Frontal cortex (tissue), 4 donors: ENCODE results near the gene INTS1. TPM values are rescaled to one million over a fixed set of nuclear protein-coding genes. Genes with fewer than 3 reads are reported as not detected.
"Not testable (repeated sequence)": the region's sequence is repeated elsewhere in the genome, so short reads cannot be mapped to it uniquely, and the experiment has no call there.

Source experiments
- DNase-seq, 2 donors: peaks; one replicate each; pipeline ENCODE4 v3.0.0; 2012; ENCODE audit warnings: low spot score in 2 of 2
- FAIRE-seq: peaks from 2 replicates; lab custom pipeline; 2012; peaks lifted over from hg19 to GRCh38; lab: Jason Lieb, UNC
- total RNA-seq: library from RNA; depleted of rRNA; stranded (reverse); fragments of >200 nt; gene quantifications from one replicate; pipeline ENCODE4 v1.2.3, GENCODE V29; 2014
- donor health status: control.
- donor health status: control.
- donor health status: control.

The INTS1 gene
- total RNA-seq, 1 donor from 2014 or later = 23.6 TPM

DNA sequence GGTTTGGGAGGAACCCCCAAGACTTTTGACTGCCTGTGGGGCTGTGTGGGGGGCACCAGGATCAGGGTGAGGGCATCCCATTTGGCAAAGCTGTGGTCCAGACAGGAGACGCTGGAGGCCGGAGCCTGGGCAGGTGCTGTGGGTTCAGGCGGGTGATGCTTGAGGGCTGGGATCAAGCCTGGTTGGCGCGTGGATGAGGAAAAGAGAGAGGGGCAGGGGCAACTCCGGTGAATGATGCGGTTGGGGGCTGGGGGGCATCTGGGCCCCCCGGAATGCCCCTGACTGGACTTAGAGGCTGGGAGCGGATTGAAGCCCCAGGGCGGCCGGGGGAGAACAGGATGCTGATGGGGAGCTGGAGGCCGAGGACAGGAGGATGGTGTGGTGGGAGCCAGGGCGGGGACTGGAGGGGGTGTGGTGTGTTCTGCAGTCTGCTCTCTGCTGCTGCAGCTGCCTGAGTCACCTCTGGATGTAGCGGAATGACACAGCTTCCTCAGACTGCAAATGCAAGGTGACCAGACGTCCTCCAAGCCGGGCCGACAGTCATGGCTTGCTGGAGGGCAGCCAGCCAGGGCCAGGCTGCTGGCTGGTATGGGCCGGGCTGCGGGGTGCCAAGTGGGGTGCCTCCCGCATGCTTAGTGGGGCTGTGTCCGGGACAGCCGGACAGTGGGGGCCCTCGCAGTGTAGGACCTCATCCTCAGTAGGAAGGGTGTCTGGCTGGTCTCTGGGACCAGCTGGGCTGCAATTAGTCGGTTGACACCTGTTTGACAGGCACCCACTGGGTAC, 29.5 kb upstream of the INTS1 start:
- FAIRE-seq (no peak), DNase-seq (no peak)

GRCh38 chr7:1533255-1533546, 29.0 kb upstream of the INTS1 start:
- FAIRE-seq (no peak), DNase-seq (no peak)

- DNase-seq (peak in 1 of 2 donors; percentile 82), FAIRE-seq (no peak)
Measured at GRCh38 chr7:1532456-1533254, 28.5 kb upstream of the INTS1 start.

GRCh38 chr7:1531979-1532455, 27.8 kb upstream of the INTS1 start:
- FAIRE-seq (no peak), DNase-seq (no peak)

- FAIRE-seq (no peak), DNase-seq (peak; percentile 65 to 69)
Measured at GRCh38 chr7:1531263-1531978, 27.2 kb upstream of the INTS1 start.

DNA sequence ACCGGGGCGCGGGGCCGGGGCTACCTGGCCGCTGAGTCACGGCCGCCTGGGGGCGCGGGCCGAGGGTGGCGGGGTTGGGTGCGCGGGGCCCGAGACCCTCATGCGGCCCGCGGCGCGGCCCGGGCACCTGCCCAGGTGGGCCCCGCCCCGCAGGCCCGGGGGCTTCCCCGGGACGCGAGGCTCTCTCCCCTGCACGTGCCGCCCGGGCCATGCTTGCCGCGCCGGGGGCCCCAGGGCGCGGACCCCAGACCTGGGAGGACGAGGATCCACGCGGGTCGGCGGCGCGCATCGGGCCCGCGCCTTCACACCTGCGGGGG, 26.7 kb upstream of the INTS1 start:
- FAIRE-seq (no peak), DNase-seq (no peak)

GRCh38 chr7:1529383-1530116, 25.4 kb upstream of the INTS1 start:
- FAIRE-seq (no peak), DNase-seq (no peak)

DNA sequence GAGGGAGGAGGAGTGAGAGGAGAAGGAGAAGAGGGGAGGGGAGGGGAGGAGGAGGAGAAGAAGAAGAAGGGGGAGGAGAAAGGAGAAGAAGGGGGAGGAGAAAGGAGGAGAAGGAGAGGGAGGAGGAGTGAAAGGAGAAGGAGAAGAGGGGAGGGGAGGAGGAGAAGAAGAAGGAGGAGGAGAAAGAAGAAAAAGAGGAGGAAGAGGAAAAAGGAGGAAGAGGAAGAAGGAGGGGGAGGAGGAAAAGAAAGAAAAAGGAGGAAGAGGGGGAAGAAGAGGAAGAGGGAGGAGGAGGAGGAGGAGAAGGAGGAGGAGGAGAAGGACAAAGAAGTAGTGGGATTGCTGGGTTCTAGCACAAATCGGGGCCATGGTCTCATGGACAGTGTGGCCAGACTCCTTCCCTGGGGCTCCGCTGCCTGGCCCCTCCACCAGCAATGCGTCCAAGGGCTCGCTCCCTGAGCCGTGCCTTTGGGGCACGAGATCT, 22.1 kb upstream of the INTS1 start:
- FAIRE-seq (no peak), DNase-seq (no peak)

DNA sequence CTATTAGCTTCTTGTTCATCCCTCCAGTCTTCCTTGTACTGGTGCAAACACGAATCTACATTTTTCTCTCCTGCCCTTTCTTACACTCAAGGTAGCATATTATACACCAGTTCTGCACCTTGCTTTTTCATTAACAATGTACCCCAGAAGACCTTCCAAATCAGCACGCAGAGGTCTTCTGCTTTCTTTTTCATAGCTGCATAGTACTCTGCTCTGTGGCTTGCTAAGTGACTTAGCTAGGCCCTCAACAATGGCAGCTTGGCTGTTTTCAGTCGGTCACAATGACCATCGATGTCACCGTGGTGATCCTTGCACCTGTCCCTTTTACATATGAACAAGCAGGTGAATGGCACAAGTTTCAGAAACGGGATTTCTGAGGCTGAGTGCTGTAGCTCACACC, 21.2 kb upstream of the INTS1 start:
- FAIRE-seq (no peak), DNase-seq (no peak)

DNA sequence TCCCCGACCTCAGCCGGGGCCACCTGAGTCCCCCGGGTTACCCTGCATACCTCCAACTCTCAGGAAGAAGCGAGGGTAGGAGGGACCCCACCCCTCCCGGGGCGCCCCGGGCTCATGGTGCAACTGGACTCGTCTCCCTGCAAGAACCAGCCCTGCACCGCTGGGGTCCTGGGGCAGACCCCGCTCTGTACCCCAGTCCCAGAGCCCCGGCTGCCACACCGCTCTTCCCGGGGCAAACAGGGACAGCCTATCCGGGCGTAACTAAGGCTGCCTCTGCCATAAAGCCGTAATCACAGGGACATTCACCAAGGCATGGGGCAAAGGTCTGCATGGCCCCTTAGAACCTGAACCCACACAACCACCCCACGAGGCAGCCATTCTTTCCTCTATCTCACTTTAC, 19.7 kb upstream of the INTS1 start:
- FAIRE-seq = no peak
- DNase-seq = no peak

DNA sequence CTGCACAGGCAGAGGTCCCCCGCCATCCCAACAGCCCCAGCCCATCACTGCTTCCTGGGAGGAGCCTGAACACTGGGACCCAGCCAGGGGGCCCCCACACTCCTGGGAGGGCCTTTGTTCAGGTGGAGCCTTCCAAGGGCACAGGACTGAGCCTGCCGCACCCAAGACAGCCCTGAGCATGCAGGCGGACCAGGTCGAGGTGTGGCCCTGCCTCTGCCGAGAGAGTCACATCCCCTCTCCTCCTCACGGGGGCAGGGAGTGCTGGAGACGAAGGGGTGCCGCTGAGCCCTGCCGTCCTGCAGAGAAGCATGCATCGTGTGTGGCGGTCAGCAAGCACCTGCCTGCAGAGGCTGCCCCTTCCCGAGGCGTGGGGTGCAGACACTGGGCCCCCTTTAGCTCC, 19.0 kb upstream of the INTS1 start:
- no peak for FAIRE-seq
- DNase-seq = no peak

GRCh38 chr7:1521456-1521855, 17.3 kb upstream of the INTS1 start:
- no peak for DNase-seq
- no peak for FAIRE-seq

DNA sequence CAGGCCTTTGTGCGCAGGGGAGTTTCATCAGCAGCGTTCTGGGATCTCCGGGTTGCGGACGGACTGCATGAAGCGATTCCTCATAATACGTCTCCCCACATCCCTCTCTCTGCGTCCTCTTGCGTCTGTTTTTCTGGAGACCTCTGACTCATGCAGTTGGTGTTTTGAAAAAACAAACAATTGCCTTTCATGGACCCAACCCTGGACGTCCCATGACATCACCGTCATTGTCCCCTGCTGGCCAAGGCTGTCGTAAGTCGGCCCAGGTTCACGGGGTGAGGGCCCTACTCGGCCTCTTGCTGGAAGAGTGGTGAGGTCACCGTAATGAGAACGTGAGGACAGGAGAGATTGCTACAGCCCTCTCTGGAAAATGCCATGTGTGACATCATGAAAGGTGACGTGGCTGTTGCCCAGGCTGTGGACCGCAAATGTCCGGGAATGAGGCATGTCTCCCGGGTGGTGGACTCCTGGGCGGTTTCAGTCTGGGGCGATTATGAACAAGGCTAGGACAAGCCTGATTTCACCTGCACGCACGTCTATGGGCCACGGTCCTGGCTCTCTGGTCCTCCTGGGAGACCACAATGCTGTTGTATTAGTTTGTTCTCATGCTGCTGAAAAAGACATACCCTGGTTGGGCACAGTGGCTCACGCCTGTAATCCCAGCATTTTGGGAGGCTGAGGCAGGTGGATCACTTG, 16.5 kb upstream of the INTS1 start:
- DNase-seq (no peak), FAIRE-seq (no peak)

DNA sequence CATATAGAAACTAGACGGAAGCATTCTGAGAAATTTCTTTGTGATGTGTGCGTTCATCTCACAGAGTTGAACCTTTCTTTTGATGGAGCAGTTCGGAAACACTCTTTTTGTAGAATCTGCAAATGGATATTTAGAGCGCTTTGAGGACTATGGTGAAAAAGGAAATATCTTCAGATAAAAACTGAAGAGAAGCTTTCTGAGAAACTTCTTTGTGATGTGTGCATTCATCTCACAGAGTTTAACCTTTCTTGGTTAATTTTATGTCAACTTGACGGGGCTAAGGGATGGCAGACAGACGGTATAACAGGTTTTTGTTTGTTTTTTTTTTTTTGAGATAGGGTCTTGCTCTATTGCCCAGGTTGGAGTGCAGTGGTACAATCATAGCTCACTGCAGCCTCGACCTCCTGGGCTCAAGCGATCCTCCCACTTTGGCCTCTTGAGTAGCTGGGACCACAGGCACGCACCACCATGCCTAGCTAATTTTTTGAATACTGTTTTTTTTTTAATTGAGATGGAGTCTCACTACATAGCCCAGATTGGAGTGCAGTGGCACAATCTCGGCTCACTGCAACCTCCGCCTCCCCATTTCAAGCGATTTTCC, 15.2 kb upstream of the INTS1 start:
- not testable (repeated sequence) for FAIRE-seq, DNase-seq

- DNase-seq (no peak), FAIRE-seq (no peak)
Measured at GRCh38 chr7:1516586-1517251, 12.5 kb upstream of the INTS1 start.

DNA sequence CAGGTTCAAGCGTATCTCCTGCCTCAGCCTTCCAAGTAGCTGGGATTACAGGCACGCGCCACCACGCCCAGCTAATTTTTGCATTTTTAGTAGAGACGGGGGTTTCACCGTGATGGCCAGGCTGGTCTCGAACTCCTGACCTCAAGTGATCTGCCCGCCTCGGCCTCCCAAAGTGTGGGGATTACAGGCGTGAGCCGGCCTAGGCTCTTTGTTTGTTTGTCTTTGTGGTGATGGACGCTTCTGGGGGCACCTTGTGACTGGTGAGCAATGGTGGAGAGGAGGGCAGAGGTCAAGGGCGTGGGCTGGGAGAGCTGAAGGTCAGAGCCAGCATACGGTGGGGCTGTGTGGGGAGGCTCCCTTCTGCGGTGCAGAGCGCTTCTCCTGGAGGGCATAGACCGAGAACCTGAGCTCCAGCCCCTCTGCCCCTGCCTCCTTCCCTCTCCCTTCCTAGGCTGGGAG, 11.3 kb upstream of the INTS1 start:
- FAIRE-seq, DNase-seq: not testable (repeated sequence)

- no peak for FAIRE-seq
Measured at GRCh38 chr7:1514995-1515401, 10.8 kb upstream of the INTS1 start.

DNA sequence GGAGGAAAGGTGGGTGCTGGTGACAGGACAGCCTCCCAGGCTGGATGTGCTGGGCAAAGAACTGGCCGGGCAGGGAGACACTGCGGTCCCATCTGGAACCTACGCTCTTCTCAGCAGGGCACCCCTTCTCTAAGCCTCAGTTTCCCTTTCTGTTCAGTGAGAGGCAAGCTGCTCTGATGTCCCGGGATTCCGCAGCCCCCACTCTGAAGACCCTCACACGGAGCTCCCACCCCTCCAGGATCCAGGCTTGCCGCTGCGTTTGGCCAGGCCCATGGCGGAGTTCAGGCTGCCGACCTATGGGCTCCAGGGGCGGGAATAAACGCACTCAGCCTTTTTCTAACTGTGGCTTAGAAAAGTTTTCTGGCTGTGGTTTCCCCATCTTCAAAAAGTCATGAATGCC, 10.2 kb upstream of the INTS1 start:
- DNase-seq = no peak
- FAIRE-seq = no peak

More at GRCh38 chr7:1514995-1515401, 10.8 kb upstream of the INTS1 start:
- no peak for DNase-seq
